ENCODE data around the gene PRR16.

PRR16 gene

DNA sequence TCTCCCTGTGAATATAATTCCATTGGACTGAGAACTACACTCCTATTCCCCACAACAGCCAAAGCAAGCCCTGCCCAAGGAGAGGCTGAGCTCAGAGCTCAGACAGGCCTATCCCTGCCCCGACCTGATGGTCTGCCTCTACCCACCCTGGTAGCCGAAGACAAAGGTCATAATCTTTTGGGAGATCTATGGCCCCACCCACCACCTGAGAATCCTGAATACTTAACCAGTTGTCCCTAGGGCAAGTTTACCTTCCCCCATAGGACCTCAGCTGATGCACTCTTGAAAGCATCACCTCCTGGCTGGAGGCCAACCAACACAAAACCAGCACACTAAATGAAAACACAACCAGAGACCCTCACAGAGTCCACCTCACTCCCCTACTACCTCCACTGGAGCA lies 167.5 kb downstream of the PRR16 start:
- H3K4me3 ChIP-seq (ENCODE audit: low read depth, low read length): no peak overlapping the region
- in situ Hi-C loops (cut with HindIII; ENCODE audit: low sequenced_read_pairs): loop anchor here (25.0 kb wide), 1 partner anchor 1144 kb away; no protein-coding TSS in a partner anchor
- DNase-seq (ENCODE audit: low read depth): no peak
- TF ChIP-seq CTCF (IDR thresholded peaks at IDR 0.05; ENCODE audit: low read depth, low read length, missing control alignments): no peak

GRCh38 chr5:120632430-120632829 lies 168.3 kb downstream of the PRR16 start:
- H3K4me3 ChIP-seq (ENCODE audit: low read depth, low read length): no peak overlapping the region
- DNase-seq (ENCODE audit: low read depth): no peak
- no peak for TF ChIP-seq CTCF (IDR thresholded peaks at IDR 0.05; ENCODE audit: low read depth, low read length, missing control alignments)
- in situ Hi-C loops (cut with HindIII; ENCODE audit: low sequenced_read_pairs): loop anchor here (25.0 kb wide), 1 partner anchor 1145 kb away; no protein-coding TSS in a partner anchor

GRCh38 chr5:120638449-120638848 lies 174.3 kb downstream of the PRR16 start:
- DNase-seq (ENCODE audit: low read depth): no peak
- H3K4me3 ChIP-seq (ENCODE audit: low read depth, low read length): no peak overlapping the region
- TF ChIP-seq CTCF (IDR thresholded peaks at IDR 0.05; ENCODE audit: low read depth, low read length, missing control alignments): no peak
- in situ Hi-C loops (cut with HindIII; ENCODE audit: low sequenced_read_pairs): loop anchor here (25.0 kb wide), 1 partner anchor 1151 kb away; no protein-coding TSS in a partner anchor

DNA sequence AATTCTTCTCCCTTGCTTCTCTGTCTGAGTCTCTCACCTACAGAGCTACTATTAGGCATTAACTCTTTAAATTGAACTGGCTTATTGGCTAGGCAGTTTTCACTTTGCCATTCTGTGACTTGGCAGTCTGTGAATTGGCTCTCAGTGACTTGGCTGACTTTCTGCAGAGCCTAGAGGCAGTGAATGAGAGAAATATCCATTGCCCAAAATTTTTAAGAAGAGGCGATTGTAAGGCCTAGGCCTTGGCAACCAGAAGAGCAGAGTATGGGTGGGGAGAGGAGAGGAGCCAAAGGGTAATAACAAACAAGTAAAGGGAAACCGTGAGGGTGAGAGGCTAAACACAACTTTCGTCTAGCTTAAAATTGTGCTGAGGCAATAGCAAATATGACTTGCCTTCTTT lies 176.7 kb downstream of the PRR16 start:
- no peak for DNase-seq (ENCODE audit: low read depth)
- in situ Hi-C loops (cut with HindIII; ENCODE audit: low sequenced_read_pairs): loop anchor here (25.0 kb wide), 1 partner anchor 1153 kb away; no protein-coding TSS in a partner anchor
- no peak for TF ChIP-seq CTCF (IDR thresholded peaks at IDR 0.05; ENCODE audit: low read depth, low read length, missing control alignments)
- no peak overlapping the region for H3K4me3 ChIP-seq (ENCODE audit: low read depth, low read length)

- in situ Hi-C loops (cut with HindIII; ENCODE audit: low sequenced_read_pairs): loop anchor here (25.0 kb wide), 1 partner anchor 1157 kb away; no protein-coding TSS in a partner anchor
- DNase-seq (ENCODE audit: low read depth): no peak
- no peak overlapping the region for H3K4me3 ChIP-seq (ENCODE audit: low read depth, low read length)
- TF ChIP-seq CTCF (IDR thresholded peaks at IDR 0.05; ENCODE audit: low read depth, low read length, missing control alignments): no peak
Measured at GRCh38 chr5:120644516-120644915, 180.4 kb downstream of the PRR16 start.

DNA sequence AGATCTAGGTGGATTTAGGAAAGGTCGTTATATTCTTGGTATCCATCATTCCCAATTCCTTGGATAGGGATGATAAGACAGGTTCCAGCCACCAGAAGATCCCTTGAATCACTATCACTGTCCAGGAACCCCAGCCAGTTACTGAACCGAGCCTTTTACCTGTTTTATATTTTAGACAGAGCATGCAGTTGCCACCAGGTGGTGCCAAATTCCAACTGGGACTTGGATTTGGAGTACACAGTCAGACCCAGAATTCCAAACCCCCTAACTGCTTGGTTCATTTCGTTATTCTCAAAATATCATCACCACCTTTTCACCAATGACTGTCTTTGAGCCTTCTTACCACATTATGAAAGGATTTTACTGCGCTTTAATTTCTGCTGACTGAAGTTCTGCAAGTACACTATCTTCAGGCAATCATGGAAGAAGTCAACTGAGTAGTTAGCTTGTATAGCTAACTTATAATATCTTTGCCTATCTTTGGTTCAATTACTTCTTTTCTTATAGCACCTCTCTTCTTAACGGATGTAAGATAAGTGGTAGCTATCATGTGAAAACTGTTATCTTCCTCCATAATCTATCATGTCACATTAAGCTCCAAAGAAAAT lies 191.8 kb downstream of the PRR16 start:
- TF ChIP-seq CTCF (IDR thresholded peaks at IDR 0.05; ENCODE audit: low read depth, low read length, missing control alignments): peak; percentile 74
- H3K4me3 ChIP-seq (ENCODE audit: low read depth, low read length): no peak overlapping the region
- DNase-seq (ENCODE audit: low read depth): peak; percentile 15
- in situ Hi-C loops (cut with HindIII; ENCODE audit: low sequenced_read_pairs): no loop called here

Data from astrocyte of the cerebellum (primary cell).